ENCODE measurements around the gene TLE7.

The TLE7 gene

DNA sequence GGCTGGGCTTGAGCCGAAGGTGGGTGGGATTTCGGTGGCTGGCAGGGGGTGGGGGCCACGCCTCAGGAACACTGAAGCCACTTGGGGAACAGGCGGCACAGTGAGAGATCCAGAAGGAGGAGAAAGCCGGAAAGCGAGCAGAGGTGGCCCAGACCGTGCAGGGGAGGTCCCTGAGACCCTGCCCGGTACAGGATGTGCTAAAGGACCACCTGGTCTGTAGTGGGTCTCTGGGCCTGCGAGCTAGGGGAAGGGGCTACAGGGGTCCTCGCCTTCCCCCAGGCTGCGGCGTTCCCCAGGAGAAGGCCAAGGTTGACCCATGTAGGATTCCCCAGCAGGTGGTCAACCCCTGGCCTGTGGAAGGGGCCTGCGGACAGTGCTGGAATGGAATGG is at the start of gene TLE7:
TLE7 (minus strand) TSS at position 4 of the 390 bp plus-strand sequence. CDS start 8,730 bp downstream, outside the sequence.
- no peak for DNase-seq (ENCODE audit: low read depth)

DNA sequence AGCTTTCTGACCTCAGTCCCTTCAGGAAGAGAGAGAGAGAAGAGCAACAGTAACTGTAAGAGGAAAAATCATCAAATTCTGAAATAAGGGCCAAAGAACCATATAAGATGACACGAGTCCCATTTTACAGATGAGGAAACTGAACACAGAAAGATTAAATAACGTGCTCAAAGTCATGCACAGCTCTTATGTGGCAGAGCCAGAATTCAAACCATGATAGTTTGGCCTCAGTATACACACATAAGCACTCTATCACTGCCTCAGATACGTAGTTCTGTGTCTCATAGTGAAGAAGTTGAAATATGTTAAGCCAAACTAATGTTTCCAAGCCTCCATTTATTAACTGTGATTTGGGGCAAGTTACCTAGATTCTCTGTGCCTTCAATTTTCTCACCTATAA is 49.2 kb upstream of the TLE7 start:
- no peak for DNase-seq (ENCODE audit: low read depth)

DNA sequence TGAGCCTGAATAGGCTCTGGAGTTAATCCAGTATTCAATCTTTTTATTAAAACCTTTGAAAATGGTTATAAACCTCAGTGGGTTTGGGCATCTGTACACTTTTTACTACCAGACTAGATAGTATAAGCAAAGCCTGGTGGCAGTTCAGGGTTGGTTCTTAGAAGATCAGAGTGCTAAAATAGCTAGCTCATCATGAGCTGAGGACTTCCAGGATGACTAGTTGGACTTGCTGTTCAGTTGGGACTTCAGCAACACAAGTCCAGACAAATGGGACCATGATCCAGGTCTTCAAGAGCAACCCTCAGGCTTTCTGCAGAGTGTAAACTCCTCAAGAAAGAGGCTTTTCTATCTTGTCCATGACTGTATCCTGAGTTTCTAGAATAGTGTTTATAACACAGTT is 48.5 kb upstream of the TLE7 start:
- no peak for DNase-seq (ENCODE audit: low read depth)

DNA sequence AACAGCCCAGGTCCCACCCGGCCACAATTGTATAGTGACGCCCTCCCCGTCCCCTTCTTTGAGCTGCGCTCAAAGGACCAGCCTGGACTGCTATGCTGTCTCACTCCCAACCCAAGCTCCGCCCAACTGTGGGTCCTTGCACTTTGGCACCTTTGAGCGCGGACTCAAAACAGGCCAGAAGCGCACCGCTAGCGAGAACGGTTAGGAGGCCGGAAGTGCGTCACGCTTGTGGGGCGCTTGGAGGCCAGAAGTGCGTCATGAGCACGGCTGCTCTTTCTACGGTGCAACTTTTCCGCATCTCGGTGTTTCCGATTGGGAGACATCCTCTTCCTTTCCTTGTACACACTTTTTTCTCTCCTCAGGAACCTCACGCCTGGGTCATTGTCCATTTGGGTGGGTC is 47.3 kb upstream of the TLE7 start, which contains the start of gene ZNF19:
ZNF19 (minus strand) TSS at position 203 of the 400 bp plus-strand sequence. CDS start 7,210 bp downstream, outside the sequence.
- no peak for DNase-seq (ENCODE audit: low read depth)

DNA sequence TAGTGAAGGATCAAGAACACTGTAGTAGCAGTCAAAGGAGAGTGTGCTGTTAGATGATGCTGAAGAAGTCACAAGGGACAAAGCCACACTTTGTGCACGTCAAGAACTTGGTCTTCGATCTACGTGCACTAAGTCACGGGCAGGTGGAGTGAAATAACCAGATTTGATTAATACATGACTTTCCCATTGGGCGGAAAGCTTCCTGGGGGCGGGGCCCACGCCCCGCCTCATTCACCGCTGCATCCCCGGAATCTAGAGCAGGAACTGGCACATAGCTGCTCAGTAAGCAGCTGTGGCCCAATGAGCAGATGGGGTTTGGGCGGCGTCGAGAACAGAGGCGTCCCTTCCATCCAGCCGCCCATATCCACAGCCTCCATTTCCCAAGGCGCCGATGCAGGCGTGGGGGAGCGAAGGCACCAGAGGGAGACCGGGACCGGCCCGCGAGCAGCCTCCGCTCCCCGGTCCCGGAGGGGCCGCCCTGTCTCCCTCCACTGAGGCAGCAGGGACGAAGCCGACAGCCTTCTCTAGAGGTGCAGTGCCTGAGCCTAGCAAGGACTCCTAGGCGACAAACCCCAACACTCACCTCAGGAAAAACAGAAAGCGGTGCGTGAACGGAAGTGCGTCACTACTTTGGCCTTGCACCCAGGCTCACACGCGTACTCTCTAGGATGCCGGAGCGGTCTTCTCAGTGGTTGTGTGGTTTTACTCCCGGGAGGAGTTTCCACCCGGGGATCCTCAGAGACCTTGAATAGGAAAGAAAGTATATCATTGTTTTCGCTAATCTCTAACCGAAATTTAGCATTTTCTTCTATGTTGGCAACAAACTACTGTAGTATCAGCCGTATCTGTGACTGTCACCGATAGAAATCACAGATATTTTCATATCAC is 42.4 kb upstream of the TLE7 start:
- peak; percentile 72 for DNase-seq (ENCODE audit: low read depth)

DNA sequence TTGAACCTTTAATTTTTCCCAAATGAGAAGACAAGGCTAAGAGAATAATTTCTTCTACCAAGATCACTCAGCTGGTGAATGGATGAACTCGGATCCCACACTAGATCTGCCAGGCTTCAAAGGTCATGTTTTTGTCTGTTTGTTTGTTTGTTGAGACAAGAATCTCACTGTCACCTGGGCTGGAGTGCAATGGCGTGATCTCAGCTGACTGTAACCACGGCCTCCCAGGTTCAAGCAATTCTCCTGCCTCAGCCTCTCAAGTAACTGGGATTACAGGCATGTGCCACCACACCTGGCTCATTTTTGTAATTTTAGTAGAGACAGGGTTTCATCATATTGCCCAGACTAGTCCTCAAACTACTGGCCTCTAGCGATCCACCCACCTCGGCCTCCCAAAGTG is 40.7 kb upstream of the TLE7 start:
- no peak for DNase-seq (ENCODE audit: low read depth)

DNA sequence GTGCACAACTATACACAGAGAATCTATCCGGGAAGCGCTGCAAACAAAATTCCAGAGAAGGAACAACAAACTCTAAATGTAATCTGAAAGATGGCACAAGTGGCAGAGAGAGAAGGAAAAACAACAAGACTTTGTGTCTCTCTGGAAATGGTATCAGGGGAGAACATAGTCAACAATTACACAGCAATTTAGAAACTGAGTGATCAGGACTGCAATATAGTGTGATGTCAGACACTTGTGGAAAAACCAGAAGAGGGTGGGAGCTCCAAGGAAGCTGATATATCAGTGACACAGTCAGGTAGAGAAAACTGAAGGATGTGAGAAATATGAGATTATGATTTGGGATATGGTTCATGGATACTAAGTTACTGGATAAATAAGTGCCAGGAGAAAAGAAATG is 39.1 kb upstream of the TLE7 start:
- DNase-seq (ENCODE audit: low read depth): no peak

DNA sequence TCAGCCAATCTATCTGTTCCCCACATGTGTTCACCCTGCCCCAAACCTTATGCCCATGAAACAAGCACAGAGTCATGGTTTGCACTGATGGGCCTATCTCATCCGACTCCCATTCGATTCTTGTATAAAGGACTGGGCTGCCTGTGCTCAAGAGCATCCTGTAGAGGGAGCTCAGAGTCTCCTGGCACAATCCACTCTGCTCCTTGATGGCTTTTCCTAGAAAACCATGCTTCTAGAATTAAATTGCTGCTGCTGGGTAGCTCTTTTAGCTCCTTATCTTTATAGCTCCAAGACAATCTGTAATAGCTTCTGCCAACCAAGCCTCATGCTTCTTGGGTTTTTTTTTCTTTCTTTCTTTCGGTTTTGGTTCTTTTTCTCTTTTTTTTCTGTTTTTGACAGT is 37.6 kb upstream of the TLE7 start:
- no peak for DNase-seq (ENCODE audit: low read depth)

DNA sequence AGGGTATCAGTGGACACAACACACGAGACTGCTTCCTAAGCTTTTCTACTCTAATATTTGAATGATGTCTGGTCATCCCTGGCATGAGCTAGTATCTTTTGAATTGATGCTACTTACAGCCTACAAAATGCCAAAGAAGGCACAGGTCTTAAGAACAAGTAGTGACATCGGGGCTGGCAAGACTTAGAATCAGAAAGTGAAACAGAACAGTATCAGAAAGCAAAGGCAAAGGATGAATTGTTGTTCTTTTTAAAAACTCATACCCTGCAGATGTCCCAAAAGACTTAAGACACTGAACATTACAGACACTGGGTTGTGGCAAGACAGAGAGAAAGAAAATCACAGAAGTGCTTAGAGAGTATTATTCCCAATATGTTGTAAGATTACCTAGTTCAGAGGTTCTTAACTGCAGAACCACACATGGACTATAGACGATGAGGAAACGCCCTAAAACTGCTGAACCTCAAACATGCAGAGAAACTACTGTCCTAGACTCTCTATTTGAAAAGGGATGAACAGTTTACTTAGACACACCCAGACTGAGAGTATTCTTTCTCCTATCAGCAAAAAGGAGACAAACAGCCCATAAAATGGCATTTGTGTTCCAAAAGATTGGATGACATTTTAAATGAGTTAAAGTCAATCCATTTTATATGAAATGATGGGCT is 34.7 kb upstream of the TLE7 start:
- DNase-seq (ENCODE audit: low read depth): no peak

DNA sequence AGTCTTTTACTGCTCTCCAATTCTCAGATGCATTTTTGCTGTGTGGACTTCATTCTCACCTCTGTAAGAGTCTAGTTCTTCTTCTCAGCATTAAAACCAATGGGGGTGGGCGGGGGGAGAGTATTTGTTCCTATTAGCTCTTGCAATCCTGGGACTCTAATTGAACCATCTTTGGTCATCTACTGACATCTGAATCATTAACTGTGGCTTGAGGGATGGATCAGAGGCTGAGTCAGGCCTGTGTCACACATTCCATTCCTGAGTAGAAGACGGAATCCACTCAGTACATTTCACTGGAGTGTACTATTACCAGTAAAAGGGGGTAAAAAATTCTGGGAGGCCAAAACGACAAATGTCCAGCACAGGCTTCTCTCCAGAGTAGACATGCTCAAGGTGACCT is 33.0 kb upstream of the TLE7 start:
- DNase-seq (ENCODE audit: low read depth): no peak

DNA sequence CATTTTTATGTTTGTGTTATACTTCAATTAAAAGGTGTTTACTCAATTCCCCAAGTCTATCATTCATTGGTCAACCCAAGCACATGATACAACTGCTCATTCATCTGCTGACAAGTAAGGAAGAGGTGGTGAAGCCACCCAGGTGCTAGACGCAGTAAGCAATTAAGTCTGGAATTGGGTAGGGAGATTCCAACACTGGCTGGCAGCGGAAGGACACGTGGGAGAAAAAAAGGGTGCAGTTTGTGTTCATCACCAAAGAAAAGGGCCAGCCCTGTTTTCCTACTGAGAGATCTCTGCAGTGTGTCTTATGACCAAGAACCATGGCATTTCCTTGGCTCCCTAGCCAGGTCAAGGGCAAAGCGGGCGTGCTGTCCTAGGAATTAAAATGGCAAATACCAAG is 32.0 kb upstream of the TLE7 start:
- no peak for DNase-seq (ENCODE audit: low read depth)

DNA sequence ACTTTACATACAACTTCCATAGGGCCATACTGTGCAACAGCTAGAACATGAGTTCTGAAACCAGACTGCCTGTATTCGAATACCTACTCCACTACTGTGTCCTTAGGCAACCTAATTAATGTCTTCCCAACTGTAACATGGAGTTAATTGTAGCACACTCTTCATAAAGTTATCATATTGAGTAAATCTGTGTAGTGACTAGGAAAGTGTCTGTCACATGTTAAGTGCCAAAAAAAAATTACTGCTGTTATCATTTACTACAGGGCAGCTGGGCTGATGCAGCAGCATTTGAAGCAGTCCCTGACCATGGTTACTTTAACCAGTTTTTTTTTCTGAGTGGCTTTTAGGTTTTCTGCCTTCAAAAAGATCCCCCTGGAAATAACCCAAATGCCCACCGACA is 31.1 kb upstream of the TLE7 start:
- no peak for DNase-seq (ENCODE audit: low read depth)

DNA sequence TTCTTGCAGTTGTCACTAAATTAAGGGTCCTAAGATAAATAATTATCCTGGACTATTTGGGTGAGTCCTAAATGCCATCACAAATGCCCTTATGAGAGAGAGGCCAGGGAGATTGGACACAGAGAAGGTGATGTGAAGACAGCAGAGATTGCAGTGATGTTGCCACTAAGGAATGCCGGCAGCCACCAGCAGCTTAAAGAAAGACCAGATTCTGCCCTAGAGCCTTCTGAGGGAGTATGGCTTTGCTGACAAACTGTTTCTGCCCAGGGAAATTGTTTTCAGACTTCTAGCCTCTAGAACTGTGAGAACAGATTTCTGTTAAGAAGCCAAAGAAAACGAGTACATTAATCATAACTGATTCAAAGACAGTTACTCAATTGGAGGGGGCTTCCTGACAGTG is 30.2 kb upstream of the TLE7 start:
- DNase-seq (ENCODE audit: low read depth): no peak

DNA sequence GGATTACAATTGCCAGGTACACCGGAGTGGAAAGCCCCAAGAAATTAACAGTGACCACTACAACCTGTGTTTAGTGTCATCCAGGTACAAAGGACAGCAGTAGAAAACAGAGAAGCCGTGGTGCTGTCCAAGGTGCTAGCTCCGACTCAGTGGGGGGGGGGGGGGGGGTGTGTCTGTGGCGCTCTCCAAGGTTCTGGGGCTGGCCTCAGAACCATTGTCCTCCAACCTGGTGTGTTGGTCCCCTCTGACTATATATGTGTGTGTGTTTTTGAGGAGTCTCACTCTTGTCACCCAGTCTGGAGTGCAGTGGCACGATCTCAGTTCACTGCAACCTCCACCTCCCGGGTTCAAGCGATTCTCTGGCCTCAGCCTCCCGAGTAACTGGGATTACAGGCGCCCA is 26.0 kb upstream of the TLE7 start:
- peak; percentile 18 for DNase-seq (ENCODE audit: low read depth)

DNA sequence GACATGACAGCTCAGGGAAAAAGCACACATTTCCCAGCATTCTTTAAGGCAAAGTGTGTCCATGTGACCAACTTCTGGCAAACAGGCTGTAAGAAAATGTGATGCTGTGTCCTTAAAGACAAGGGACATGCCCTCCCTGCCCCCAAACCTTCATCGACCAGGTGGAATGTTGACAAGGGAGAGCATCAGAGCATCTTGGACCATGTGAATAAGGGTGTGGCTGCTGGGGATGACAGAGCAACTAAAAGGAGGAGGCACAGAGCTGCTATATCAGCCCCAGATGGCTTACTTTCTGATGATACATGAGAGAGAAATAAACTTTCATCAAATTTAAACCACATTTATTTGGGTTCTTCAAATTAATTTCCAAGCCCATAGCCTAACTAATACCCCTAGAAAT is 22.4 kb upstream of the TLE7 start:
- DNase-seq (ENCODE audit: low read depth): no peak

DNA sequence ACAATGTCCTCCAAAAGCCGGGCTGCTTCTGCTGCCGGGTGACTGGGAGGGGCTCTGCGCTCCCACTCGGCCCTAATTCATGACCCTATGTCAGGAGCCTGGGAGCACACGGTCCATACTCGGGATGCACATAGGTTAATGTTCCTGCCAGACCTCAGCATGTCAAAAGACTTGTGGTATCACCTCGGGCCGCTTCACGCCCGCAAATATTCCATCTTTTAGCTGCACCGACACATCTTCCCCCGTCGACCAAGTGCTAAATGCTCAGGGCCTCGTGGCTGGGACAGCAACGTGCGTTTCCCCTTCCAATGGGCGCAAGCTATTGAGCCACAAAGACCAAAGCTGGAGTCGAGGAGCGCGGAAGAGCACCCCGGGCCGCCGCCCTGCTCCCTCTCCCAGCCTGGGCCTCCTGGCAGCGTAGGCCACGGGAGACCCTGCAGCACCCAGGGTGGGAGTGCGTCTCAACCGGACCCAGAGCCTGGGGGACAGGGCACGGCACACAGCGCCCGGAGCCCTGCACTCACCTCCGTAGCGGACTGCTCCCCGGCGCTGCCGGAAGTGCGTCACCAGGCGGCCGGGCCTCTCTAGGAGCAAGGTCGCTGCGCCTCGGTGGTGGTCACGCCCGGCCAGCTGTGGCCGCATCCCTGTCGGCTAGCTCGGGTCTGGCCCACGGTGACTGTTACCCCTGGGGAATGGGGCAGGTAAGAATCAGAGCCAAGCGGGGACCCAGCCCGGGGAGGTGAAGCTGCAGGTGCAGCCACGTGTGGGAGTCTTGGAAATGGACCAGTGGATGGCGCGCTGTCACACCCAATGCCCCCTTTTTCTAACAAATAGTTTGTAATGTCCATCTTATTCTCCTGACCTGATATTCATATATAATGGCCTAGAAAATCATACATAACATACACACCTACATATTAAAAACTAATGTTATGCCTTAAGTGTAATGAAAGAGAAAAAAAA is 20.1 kb upstream of the TLE7 start, which contains the start of gene ZNF23:
ZNF23 (minus strand) TSS at position 562 of the 963 bp plus-strand sequence. CDS start 5,451 bp downstream, outside the sequence.
- DNase-seq (ENCODE audit: low read depth): peak; percentile 81

DNA sequence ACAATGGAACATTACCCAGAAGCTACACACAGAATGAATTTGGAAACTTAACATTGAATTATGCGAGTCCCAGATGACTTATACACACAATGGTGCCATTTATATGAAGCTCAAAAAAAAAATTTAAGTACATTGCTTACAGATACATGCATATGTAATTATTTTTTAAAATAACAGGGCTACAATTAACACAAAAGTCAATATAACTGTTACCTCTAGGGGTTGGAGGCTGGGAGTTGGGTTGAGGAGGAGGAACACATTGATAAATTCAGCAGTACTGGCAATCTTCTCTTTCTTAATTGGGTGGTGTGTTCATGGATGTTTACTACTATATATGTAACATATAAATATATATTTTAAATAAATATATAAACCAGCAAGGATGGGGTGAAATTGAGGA is 19.1 kb upstream of the TLE7 start:
- DNase-seq (ENCODE audit: low read depth): no peak

DNA sequence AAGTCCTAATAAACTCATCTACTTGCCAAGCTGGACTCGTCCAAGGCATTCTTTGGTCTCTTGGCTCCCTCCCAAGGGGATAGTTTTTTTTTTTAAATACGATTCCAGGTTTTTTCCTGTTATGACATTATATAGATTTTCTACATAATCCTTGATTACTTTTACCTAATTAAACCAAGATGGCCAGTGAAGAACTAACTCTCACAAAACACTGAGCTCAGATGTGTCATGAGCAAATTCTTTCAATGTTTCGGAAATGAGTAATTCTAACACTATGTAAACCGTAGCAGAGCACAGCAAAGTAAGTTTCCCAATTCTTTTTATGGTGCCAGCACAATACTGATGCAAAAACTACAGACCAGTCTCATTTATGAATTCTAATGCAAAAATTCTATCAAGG is 18.4 kb upstream of the TLE7 start:
- DNase-seq (ENCODE audit: low read depth): no peak

DNA sequence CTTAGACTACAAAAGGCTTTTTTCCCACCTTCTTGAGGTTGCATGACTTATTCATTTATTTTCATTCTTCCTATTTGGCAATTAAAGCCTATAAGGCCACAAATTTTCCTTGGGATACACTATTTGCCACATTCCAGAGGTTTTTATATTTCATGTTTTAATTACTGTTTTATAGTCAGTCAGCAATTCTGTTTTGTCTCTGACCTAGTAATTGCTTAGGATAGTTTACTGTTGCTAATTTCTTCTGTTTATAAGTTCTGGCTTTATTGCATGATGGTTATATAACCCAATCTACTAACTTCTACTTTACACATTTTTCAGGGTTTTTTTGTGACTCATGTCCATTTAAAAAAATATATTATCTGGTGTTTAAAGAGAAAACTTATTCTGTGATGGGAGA is 17.7 kb upstream of the TLE7 start:
- DNase-seq (ENCODE audit: low read depth): no peak

DNA sequence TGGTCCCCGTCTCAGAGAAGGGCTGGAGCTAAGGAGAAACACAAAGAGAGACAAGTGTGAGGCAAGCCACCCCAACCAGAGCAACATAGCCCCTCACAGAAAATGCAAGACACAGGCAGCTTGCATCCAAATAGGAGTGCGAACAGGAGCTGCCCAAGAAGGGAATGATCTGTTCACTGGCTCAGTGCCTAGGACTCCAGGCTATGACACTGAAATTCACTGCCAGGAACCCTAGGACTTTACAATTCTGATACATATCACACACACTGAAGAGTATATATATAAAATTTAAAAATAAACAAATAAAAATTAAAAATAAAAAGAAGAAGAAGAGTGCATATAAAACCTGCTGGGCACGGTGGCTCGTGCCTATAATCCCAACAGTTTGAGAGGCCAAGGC is 14.9 kb upstream of the TLE7 start:
- DNase-seq (ENCODE audit: low read depth): no peak

DNA sequence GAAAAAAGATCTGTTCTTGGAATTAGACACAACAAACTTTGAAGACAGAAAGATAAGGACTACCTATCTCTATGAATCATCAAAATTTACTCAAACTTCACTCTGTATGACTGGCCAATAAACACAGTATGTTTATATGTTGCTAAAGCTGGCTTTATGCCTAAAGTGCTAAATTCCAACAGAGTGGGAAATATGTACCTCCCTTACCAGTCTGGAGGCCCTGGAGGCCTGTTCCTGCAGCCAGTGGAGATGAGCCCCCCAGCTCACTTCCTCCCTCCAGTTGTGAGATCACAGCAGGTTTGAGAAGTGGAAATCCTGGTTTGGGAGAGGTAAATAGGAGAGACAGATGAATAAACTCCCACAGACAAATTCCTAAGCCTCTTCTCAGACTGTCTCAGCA is 11.2 kb upstream of the TLE7 start:
- DNase-seq (ENCODE audit: low read depth): no peak

DNA sequence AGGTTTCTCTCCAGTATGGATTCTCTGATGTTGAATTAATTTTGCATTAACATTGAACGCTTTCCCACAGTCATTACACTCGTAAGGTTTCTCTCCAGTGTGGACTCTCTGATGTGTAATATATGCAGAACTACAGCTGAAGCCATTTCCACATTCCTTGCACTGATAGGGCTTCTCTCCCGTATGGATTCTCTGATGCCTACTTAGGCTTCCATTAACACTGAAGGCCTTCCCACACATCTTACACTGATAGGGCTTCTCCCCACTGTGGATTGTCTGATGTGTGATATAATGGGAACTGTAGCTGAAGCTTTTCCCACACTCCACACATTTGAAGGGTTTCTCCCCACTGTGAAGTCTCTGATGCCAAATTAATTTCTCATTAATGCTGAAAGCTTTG is 7.2 kb upstream of the TLE7 start:
- no peak for DNase-seq (ENCODE audit: low read depth)
